Epithelial cell of proximal tubule (primary cell): ENCODE measurements around the gene CTDP1. TPM values are rescaled to one million over a fixed set of nuclear protein-coding genes. Genes with fewer than 3 reads are reported as not detected.

Source experiments
- DNase-seq: peaks from one replicate; pipeline ENCODE4 v3.0.0-alpha.2; 2011; ENCODE audit warnings: low read depth
- H3K4me3 ChIP-seq: 2 replicates; pipeline ENCODE4 v1.5.1; 2011; ENCODE audit warnings: low read depth, mild to moderate bottlenecking, low read length
- CTCF ChIP-seq: conservative IDR thresholded peaks from 2 replicates; pipeline ENCODE4 v1.5.1; 2012; ENCODE audit warnings: low read depth, mild to moderate bottlenecking, low read length
- total RNA-seq: library from RNA; depleted of rRNA; stranded (reverse); fragments of >200 nt; gene quantifications from 2 replicates; pipeline ENCODE4 v1.2.3, GENCODE V29; 2015

Gene CTDP1, protein sequence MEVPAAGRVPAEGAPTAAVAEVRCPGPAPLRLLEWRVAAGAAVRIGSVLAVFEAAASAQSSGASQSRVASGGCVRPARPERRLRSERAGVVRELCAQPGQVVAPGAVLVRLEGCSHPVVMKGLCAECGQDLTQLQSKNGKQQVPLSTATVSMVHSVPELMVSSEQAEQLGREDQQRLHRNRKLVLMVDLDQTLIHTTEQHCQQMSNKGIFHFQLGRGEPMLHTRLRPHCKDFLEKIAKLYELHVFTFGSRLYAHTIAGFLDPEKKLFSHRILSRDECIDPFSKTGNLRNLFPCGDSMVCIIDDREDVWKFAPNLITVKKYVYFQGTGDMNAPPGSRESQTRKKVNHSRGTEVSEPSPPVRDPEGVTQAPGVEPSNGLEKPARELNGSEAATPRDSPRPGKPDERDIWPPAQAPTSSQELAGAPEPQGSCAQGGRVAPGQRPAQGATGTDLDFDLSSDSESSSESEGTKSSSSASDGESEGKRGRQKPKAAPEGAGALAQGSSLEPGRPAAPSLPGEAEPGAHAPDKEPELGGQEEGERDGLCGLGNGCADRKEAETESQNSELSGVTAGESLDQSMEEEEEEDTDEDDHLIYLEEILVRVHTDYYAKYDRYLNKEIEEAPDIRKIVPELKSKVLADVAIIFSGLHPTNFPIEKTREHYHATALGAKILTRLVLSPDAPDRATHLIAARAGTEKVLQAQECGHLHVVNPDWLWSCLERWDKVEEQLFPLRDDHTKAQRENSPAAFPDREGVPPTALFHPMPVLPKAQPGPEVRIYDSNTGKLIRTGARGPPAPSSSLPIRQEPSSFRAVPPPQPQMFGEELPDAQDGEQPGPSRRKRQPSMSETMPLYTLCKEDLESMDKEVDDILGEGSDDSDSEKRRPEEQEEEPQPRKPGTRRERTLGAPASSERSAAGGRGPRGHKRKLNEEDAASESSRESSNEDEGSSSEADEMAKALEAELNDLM
- total RNA-seq, result 13.9 and 20.4 TPM in 2 replicates

- no peak for DNase-seq
- no peak for TF ChIP-seq CTCF
Observed at GRCh38 chr18:79679552-79680099, at the start of gene CTDP1. TSS of gene CTDP1 (plus strand) at chr18:79679803. CDS start at chr18:79679948, 145 bp downstream.

GRCh38 chr18:79630281-79631095 is 49.1 kb upstream of the CTDP1 start:
- H3K4me3 ChIP-seq, result no peak overlapping the region

More at GRCh38 chr18:79679552-79680099, at the start of gene CTDP1:
- peak within 1 kb of the TSS; percentile 94 for H3K4me3 ChIP-seq

GRCh38 chr18:79631096-79631507 is 48.5 kb upstream of the CTDP1 start:
- DNase-seq, result no peak
- TF ChIP-seq CTCF, result no peak
- H3K4me3 ChIP-seq, result no peak overlapping the region

More at GRCh38 chr18:79630281-79631095, 49.1 kb upstream of the CTDP1 start:
- DNase-seq, result no peak
- no peak for TF ChIP-seq CTCF

GRCh38 chr18:79631761-79632446 is 47.7 kb upstream of the CTDP1 start:
- no peak for TF ChIP-seq CTCF
- H3K4me3 ChIP-seq, result no peak overlapping the region

DNA sequence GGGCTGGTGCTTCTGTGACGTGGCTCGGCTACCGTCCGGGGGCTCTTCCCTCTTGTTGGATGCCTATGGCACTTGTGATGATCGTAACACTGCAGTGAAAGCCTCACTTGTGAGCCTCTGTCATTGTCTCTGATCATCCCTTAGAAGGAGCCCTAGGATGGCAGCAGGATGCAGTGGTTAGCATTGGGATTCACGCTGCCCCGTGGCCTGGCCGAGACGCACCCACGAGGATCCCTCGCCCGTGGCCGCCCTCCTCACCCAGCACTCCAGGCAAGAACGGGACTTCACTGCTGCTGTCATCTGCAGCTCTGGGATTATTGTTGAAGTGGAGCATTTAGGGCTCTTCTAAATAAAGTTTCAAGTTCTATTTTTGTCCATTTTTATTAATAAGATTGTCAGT is 46.8 kb upstream of the CTDP1 start:
- no peak overlapping the region for H3K4me3 ChIP-seq
- DNase-seq, result no peak
- no peak for TF ChIP-seq CTCF

More at GRCh38 chr18:79631761-79632446, 47.7 kb upstream of the CTDP1 start:
- DNase-seq, result no peak
